ENCODE results near the gene C10orf88. TPM values are rescaled to one million over a fixed set of nuclear protein-coding genes. Genes with fewer than 3 reads are reported as not detected.

Gene C10orf88
- total RNA-seq, 1 experiment from 2014 or later = 7.6 TPM

DNA sequence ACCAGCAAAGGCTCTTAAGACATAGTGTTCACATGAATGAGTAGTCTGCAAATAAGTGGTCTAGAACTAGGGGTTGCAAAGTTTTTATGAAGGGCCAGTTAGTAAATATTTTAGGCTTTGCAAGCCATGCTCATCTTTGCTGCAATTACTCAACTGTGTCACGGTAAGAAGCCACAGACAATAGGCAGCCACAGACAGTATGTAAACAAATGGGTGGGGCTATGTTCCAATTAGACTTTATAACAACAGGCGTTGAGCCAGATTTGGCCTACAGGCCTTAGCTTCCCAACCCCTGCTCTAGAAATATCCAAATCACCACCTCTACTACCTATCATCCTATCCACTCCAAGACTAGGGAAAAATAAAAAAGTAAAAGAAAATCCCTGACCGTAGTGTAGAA, 45.3 kb upstream of the C10orf88 start:
- DNase-seq = no peak
- TF ChIP-seq, protein P1, sequence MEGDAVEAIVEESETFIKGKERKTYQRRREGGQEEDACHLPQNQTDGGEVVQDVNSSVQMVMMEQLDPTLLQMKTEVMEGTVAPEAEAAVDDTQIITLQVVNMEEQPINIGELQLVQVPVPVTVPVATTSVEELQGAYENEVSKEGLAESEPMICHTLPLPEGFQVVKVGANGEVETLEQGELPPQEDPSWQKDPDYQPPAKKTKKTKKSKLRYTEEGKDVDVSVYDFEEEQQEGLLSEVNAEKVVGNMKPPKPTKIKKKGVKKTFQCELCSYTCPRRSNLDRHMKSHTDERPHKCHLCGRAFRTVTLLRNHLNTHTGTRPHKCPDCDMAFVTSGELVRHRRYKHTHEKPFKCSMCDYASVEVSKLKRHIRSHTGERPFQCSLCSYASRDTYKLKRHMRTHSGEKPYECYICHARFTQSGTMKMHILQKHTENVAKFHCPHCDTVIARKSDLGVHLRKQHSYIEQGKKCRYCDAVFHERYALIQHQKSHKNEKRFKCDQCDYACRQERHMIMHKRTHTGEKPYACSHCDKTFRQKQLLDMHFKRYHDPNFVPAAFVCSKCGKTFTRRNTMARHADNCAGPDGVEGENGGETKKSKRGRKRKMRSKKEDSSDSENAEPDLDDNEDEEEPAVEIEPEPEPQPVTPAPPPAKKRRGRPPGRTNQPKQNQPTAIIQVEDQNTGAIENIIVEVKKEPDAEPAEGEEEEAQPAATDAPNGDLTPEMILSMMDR (conservative IDR thresholded peaks at IDR 0.05) = no peak
- TF ChIP-seq EZH2 (IDR thresholded peaks at IDR 0.05; ENCODE audit: low read depth) = no peak
- Histone ChIP-seq H3F3A (ENCODE audit: insufficient read depth, low read depth) (no peaks in the 10 kb centered on the region), H3K9me3 (ENCODE audit: insufficient read depth, low read depth) (no peaks in the 10 kb centered on the region), H3K4me2 (no peak overlapping the region), H3K4me3 (no peak overlapping the region), H3K9me2 (ENCODE audit: insufficient read depth) (no peaks in the 10 kb centered on the region), H3K4me1 (replicated peaks; ENCODE audit: insufficient read depth) (no peaks in the 10 kb centered on the region), H2AFZ (no peak overlapping the region), H3K79me2 (ENCODE audit: low read depth) (peaks cover 20% of the 10 kb centered on the region; the same call in 1 of the 2 replicates), H3K27ac (no peak overlapping the region), H4K20me1 (ENCODE audit: insufficient read depth) (peaks cover 8% of the 10 kb centered on the region; the same call in 1 of the 2 replicates), H3K27me3 (ENCODE audit: insufficient read depth, low read depth) (no peaks in the 10 kb centered on the region), H3K36me3 (ENCODE audit: low read depth) (no peaks in the 10 kb centered on the region)
- POLR2A ChIA-PET (ENCODE audit: unreplicated experiment) = no interaction called here
- no TSS peak for BruUV-seq (replicated peaks)
- CTCF ChIA-PET = no interaction called here
- intact Hi-C loops (cut with micrococcal nuclease; ENCODE audit: unreplicated experiment) = no loop called here

GRCh38 chr10:122998934-122999333, 44.9 kb upstream of the C10orf88 start:
- Histone ChIP-seq H3K27me3 (ENCODE audit: insufficient read depth, low read depth) (no peaks in the 10 kb centered on the region), H3K9me3 (ENCODE audit: insufficient read depth, low read depth) (no peaks in the 10 kb centered on the region), H3F3A (ENCODE audit: insufficient read depth, low read depth) (no peaks in the 10 kb centered on the region), H3K4me1 (replicated peaks; ENCODE audit: insufficient read depth) (no peaks in the 10 kb centered on the region), H3K27ac (no peak overlapping the region), H3K79me2 (ENCODE audit: low read depth) (peaks cover 16% of the 10 kb centered on the region; the same call in 1 of the 2 replicates), H3K4me3 (no peak overlapping the region), H3K36me3 (ENCODE audit: low read depth) (no peaks in the 10 kb centered on the region), H3K4me2 (no peak overlapping the region), H3K9me2 (ENCODE audit: insufficient read depth) (no peaks in the 10 kb centered on the region), H4K20me1 (ENCODE audit: insufficient read depth) (peaks cover 8% of the 10 kb centered on the region; the same call in 1 of the 2 replicates), H2AFZ (no peak overlapping the region)
- CTCF ChIA-PET = no interaction called here
- BruUV-seq (replicated peaks) = no TSS peak
- POLR2A ChIA-PET (ENCODE audit: unreplicated experiment) = no interaction called here
- intact Hi-C loops (cut with micrococcal nuclease; ENCODE audit: unreplicated experiment) = no loop called here
- no peak for TF ChIP-seq EZH2 (IDR thresholded peaks at IDR 0.05; ENCODE audit: low read depth)
- TF ChIP-seq, protein P1 (conservative IDR thresholded peaks at IDR 0.05) = no peak
- no peak for DNase-seq

- Histone ChIP-seq H3K4me3 (no peak overlapping the region), H3K4me1 (replicated peaks; ENCODE audit: insufficient read depth) (no peaks in the 10 kb centered on the region), H3K36me3 (ENCODE audit: low read depth) (no peaks in the 10 kb centered on the region), H3K79me2 (ENCODE audit: low read depth) (peaks cover 11% of the 10 kb centered on the region; the same call in 1 of the 2 replicates), H3K9me3 (ENCODE audit: insufficient read depth, low read depth) (no peaks in the 10 kb centered on the region), H3K9me2 (ENCODE audit: insufficient read depth) (no peaks in the 10 kb centered on the region), H4K20me1 (ENCODE audit: insufficient read depth) (peaks cover 8% of the 10 kb centered on the region; the same call in 1 of the 2 replicates), H3K27ac (no peak overlapping the region), H3K4me2 (no peak overlapping the region), H3F3A (ENCODE audit: insufficient read depth, low read depth) (no peaks in the 10 kb centered on the region), H2AFZ (no peak overlapping the region), H3K27me3 (ENCODE audit: insufficient read depth, low read depth) (no peaks in the 10 kb centered on the region)
- CTCF ChIA-PET = no interaction called here
- BruUV-seq (replicated peaks) = no TSS peak
- no peak for DNase-seq
- intact Hi-C loops (cut with micrococcal nuclease; ENCODE audit: unreplicated experiment) = no loop called here
- TF ChIP-seq EZH2 (IDR thresholded peaks at IDR 0.05; ENCODE audit: low read depth) = no peak
- TF ChIP-seq, protein P1 (conservative IDR thresholded peaks at IDR 0.05) = no peak
- POLR2A ChIA-PET (ENCODE audit: unreplicated experiment) = no interaction called here
Measured at GRCh38 chr10:122998360-122998917, 44.4 kb upstream of the C10orf88 start.

All from PC-9 (cell line).